Measurements from ENCODE around the gene RIT2. TPM values are rescaled to one million over a fixed set of nuclear protein-coding genes. Genes with fewer than 3 reads are reported as not detected.

RIT2 gene
- total and polyA plus RNA-seq, 8 donors, result 0.12 TPM; not detected in 7

DNA sequence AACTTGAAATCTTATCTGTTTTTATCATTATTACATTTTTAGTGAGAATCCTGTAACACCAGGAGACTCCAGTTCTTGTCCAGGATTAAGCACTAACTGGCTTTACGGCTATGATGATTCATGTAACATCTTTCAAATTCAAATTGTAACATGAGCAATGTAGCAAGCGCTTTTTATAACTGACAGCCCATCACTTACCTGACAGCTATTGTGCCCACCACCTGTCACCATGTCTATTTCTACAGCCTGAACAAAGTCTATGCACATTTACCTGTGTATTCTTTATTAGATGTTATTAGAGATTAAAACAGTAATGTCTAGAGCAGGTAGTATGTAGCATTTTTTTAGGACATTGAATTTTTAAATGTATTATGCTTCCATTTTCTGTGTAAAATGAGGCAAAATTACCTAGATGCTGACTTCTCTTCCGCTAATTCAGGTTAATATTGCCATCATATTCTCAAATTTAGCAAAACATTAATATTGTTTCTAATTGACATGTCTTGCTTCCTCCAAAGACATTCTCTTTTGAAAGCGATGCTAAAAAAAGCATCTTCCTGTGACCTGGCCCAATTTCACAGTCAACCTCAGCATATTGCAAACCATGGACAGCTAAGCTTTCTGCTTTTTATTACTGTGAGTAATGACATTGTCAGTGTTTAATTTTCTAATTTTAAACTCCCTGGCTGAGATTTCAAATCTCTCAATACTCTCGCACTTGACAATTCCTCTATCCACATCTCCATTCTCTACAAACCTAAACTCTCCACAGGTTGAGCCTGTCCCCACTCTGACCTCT, 37.8 kb downstream of the RIT2 start:
- H3K36me3 ChIP-seq, result no peaks in the 10 kb centered on the region
- intact Hi-C loops (cut with DNase I), result no loop called here
- WGBS, 2 donors, result 55 to 66% methylated on average over 5 of the region's 5 CpGs
- no peaks in the 10 kb centered on the region for H3K4me1 ChIP-seq
- no peak overlapping the region for H3K4me3 ChIP-seq
- no peak for ATAC-seq
- H3K9me3 ChIP-seq, result no peaks in the 10 kb centered on the region
- H3K27ac ChIP-seq, result no peak overlapping the region
- H3K27me3 ChIP-seq, result no peaks in the 10 kb centered on the region
- no peak for FAIRE-seq
- DNase-seq, result no peak
- TF ChIP-seq CTCF (IDR thresholded peaks at IDR 0.05), result no peak

DNA sequence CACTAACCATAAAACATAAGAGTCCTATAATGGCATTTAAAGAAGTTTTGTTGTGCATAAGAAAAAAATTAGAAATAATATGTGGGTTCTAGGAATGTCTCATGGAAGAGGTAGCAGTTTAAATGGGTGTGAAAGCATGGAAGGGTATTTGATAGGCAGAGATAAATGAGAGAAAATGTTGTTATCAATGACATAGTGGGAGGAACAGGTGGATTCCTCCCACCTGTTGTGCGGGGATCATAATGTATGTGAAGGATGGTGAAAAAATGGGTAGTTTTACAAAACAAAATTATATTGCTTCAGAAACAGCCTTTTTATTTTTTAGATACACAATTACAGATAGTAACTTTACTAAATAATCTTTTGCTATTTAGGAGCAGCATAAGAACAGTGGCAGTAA, 41.7 kb downstream of the RIT2 start:
- no peaks in the 10 kb centered on the region for H3K9me3 ChIP-seq
- intact Hi-C loops (cut with DNase I), result no loop called here
- no peaks in the 10 kb centered on the region for H3K36me3 ChIP-seq
- no peaks in the 10 kb centered on the region for H3K27me3 ChIP-seq
- no peaks in the 10 kb centered on the region for H3K4me1 ChIP-seq
- no peak for FAIRE-seq
- whole genome bisulfite sequencing, 2 donors, result 83 to 87% methylated on average over 1 of the region's 1 CpG
- no peak overlapping the region for H3K27ac ChIP-seq
- no peak for ATAC-seq
- no peak for TF ChIP-seq CTCF (IDR thresholded peaks at IDR 0.05)
- DNase-seq, result no peak
- H3K4me3 ChIP-seq, result no peak overlapping the region

DNA sequence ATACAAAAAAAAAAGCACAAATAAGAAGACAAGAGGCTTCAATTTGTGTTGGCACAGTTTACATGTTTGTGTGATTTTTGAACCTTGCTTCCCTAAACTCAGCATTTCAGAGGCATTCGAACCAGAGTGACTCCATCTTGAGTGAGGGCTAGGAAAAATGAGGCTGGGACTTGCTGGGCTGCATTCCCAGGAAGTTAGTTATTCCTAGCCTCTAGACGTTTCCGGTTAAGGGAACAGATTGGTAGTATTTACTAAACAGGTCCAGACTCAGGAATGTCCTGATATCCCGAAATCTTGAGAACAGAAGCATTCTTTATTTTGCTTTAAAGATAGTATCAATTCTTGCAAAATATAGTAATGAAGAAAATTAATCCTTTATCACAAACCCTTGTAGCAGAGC, 46.7 kb downstream of the RIT2 start:
- FAIRE-seq, result no peak
- intact Hi-C loops (cut with DNase I), result no loop called here

DNA sequence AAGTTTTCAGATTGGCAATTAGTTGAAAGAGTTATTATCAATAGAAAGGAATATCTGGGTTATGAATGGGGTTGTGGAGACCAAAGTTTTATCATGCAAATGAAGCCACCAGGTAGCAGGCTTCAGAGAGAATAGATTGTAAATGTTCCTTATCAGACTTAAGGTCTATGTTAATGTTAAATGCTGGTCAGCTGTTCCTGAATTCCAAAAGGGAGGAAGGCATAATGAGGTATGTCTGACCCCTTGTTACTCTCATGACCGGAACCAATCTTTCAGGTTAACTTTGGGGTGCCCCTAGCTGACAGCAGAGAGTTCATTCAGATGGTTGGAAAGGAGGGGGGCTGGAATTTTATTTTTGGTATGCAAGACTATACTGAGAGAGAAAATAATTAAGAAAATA, 47.9 kb downstream of the RIT2 start:
- H3K9me3 ChIP-seq, result no peaks in the 10 kb centered on the region
- 81 to 93% methylated on average over 1 of the region's 1 CpG for WGBS, 2 donors
- no peaks in the 10 kb centered on the region for H3K36me3 ChIP-seq
- DNase-seq, result no peak
- no peak for TF ChIP-seq CTCF (IDR thresholded peaks at IDR 0.05)
- no peak for FAIRE-seq
- H3K27me3 ChIP-seq, result no peaks in the 10 kb centered on the region
- no peak overlapping the region for H3K4me3 ChIP-seq
- intact Hi-C loops (cut with DNase I), result no loop called here
- H3K27ac ChIP-seq, result no peak overlapping the region
- H3K4me1 ChIP-seq, result no peaks in the 10 kb centered on the region
- no peak for ATAC-seq

More for the DNA sequence above, 46.7 kb downstream of the RIT2 start:
- H3K27me3 ChIP-seq, result no peaks in the 10 kb centered on the region
- H3K27ac ChIP-seq, result no peak overlapping the region
- H3K4me1 ChIP-seq, result no peaks in the 10 kb centered on the region
- no peaks in the 10 kb centered on the region for H3K9me3 ChIP-seq
- ATAC-seq, result no peak
- H3K4me3 ChIP-seq, result no peak overlapping the region
- no peak for TF ChIP-seq CTCF (IDR thresholded peaks at IDR 0.05)
- no peaks in the 10 kb centered on the region for H3K36me3 ChIP-seq
- no peak for DNase-seq
- 15 to 38% methylated on average over 4 of the region's 4 CpGs for WGBS, 2 donors

GRCh38 chr18:43061816-43062215, 53.7 kb downstream of the RIT2 start:
- no peak for TF ChIP-seq CTCF (IDR thresholded peaks at IDR 0.05)
- FAIRE-seq (no peak), DNase-seq (no peak), ATAC-seq (no peak)
- no peaks in the 10 kb centered on the region for H3K27me3 ChIP-seq
- intact Hi-C loops (cut with DNase I), result no loop called here
- WGBS, 2 donors, result 68 to 80% methylated on average over 6 of the region's 6 CpGs
- H3K9me3 ChIP-seq, result no peaks in the 10 kb centered on the region
- no peaks in the 10 kb centered on the region for H3K4me1 ChIP-seq
- H3K4me3 ChIP-seq, result no peak overlapping the region
- H3K27ac ChIP-seq, result no peak overlapping the region
- no peaks in the 10 kb centered on the region for H3K36me3 ChIP-seq
